Iris pigment epithelial cell (primary cell): Measurements from ENCODE around the gene STARD7.
"Not testable (repeated sequence)": the region's sequence is repeated elsewhere in the genome, so short reads cannot be mapped to it uniquely, and the experiment has no call there.

Experiments used
- DNase-seq: peaks from one replicate; pipeline ENCODE4 v3.0.0-alpha.2; 2011; ENCODE audit warnings: low read depth

Gene STARD7

DNA sequence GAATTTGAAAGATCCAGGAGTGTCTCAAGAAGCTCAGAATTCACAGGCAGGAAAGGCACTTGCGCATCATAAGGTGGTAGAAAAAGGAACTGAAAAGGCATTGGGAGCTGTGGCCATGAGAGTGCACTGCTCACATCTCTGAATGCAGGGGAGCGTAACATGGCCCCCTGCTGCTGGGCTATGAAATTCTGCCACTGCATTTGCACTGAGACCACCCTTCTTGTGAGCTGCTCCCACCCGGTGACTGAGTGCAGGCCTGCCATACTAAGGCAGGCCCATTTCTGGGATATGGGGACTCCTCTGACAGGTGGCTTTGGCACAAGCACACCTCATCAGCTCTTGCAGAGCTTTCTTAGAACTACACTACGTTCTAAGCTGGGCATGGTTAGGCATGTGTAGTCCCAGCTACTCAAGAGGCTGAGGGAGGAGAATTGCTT, 25.3 kb upstream of the STARD7 start:
- DNase-seq, result no peak

DNA sequence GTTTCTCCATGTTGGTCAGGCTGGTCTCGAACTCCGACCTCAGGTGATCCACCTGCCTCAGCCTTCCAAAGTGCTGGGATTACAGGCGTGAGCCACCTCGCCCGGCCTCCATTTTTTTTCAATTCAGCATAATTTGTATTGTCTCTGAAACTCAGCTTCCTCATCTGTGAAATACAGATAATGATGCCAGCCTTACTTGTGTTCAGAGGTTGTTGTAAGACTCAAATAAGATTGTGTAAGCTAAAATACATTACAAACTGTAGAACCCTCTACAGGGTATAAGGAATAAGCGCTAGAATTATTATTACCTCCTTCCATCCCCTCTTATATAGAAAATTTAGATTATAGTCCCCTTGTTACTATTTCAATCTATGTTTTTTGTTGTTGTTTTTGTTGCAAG, 24.8 kb upstream of the STARD7 start:
- DNase-seq, result no peak

- no peak for DNase-seq
These were observed 22.7 kb upstream of the STARD7 start for GRCh38 chr2:96231316-96231715.

DNA sequence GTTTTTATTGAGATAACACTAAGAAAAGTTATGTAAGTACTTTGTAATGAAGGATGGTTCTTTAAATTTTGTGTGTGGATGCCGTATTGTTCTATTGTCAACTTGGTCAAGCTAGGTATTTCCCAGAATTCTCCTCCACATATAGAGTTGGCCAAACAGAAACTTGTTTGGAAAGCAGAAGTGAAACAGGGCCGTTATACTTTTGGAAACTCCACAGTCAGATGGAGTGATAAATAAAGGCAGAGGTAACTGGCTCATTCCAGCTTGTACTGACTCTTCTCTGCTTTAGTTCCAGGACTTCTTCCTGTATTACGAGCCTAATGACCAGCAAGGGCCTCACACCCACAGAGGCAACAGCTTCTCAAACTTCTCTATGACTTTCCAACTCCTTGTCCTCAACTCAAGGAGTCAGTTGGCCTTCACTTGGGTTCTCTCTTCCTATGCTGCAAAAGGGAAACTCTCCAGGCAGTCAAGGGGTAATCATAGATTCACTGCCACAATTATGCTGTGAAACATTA, 16.4 kb upstream of the STARD7 start:
- no peak for DNase-seq

GRCh38 chr2:96221106-96221505, 12.5 kb upstream of the STARD7 start:
- DNase-seq, result not testable (repeated sequence)

- DNase-seq, result not testable (repeated sequence)
These were observed 11.3 kb upstream of the STARD7 start for GRCh38 chr2:96219959-96220358.

- no peak for DNase-seq
These were observed 10.0 kb upstream of the STARD7 start for GRCh38 chr2:96218508-96219131.

- DNase-seq, result no peak
These were observed 5.9 kb upstream of the STARD7 start for GRCh38 chr2:96214554-96214953.

- no peak for DNase-seq
These were observed 4.8 kb upstream of the STARD7 start for GRCh38 chr2:96213379-96213778.

- no peak for DNase-seq
These were observed 3.7 kb upstream of the STARD7 start for GRCh38 chr2:96212339-96212738.

- DNase-seq, result no peak
These were observed 1.1 kb upstream of the STARD7 start for GRCh38 chr2:96209729-96210085.

DNA sequence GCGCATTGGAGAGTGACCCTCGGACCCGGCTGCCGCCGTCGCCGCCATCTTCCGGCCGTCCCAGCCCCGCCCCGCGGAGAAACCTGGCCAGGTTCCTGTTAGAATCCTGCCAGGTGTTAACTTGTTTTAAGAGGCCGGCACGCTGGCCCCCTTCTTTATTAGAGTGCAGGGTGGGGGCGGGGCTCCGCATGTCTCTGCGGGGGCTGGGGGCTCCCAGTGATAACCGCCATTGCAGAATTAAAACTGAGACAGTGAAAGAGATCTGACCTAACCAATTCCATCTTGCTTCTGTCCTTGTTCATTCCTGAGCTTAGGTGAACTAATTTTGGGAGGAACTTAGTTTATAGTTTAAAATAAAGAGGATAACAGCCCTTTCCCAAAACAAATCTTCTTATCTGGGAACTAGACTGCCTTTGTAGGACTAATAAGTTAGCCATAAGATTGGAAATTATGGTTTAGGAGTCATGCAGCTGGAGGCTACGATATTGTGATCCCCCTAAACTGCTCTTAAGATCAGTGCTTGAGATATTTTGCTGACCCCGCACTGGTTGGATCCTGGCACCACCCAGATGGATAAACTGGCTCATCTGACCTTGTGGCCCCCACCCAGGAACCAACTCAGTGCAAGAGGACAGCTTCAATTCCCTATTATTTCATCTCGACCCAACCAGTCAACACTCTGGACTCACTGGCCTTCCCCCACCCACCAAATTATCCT, 543 bp upstream of the STARD7 start:
- no peak for DNase-seq

- DNase-seq, result peak; percentile 18
These were observed 869 bp downstream of the STARD7 start for GRCh38 chr2:96207774-96208142.

GRCh38 chr2:96207073-96207773, 1.4 kb downstream of the STARD7 start:
- DNase-seq, result peak; percentile 26

GRCh38 chr2:96205888-96206287, 2.7 kb downstream of the STARD7 start:
- DNase-seq, result peak; percentile 69

DNA sequence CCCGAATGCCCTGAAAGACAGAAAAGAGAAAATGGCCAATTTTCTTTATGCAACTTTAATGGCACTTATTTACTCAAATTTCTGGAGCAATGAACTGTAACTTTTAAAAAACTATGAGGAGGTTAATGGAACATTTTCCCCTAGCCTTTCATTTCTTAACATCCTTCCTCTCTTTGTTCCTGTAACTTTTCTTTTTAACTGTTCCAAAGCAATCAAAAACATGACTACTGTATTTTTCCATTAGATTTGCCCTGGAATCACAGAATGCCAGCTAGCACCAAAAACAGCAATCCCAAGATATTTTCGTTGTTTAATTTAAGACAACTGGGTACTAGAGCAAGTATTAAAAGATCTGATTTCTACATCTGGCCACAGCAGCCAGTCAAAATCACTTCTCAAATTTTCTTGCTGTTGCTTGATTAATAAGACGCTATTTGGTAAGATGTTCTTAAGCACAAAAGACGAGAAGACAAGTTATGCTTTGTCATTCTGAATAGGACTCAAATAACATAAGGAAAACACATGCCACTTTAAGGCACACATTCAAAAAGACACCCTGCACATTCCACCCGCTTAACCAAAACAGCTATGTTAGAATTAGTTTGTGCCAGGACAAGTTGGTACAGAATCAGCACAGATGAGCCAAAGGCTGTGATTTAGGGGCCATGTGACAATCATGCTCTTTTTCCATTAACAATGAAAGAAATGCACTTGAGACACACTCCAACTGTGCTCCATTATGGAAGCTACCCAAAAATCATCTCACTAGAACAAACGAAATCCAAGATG, 3.6 kb downstream of the STARD7 start:
- peak; percentile 34 for DNase-seq

DNA sequence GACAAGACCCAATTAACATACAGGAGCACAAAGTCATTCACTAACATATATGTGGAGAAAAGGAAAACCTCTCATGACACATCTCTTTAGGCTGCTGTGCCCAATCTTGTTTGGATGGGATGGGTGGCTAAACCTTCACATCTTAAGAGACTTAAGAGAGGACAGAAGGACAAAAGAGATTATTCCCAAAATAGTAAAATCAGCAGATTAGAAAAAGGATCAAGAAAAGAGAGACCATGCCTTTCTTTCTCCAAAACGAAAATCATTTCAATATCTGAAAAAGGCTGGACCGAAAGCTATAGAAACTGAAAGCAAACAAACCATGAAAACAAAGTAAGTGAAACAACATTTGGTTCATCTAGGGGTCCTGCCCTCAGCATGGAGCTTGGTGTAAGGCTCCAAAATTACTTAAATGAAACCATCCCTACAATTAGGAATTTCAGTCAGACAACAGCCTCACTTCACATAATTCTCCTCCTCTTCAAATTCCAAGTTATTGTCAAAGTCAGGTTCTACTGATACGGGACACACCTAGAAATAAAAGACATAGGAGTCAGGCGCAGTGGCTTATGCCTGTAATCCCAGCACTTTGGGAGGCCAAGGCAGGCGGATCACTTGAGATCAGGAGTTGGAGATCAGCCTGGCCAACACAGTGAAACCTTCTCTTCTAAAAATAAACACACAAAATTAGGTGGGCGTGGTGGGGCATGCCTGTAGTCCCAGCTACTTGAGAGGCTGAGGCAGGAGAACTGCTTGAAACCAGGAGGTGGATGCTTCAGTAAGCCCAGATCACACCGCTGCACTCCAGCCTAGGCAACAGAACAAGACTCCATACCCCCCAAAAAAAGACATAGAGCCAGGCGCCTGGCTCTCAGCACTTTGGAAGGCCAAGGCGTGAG, 5.2 kb downstream of the STARD7 start:
- DNase-seq, result peak; percentile 21

- DNase-seq, result peak; percentile 24
These were observed 6.3 kb downstream of the STARD7 start for GRCh38 chr2:96202152-96202854.

- DNase-seq, result no peak
These were observed 7.3 kb downstream of the STARD7 start for GRCh38 chr2:96201338-96201737.

GRCh38 chr2:96198921-96199320, 9.7 kb downstream of the STARD7 start:
- no peak for DNase-seq
